Smooth muscle cell (in vitro differentiated cells): ENCODE results near the gene LRRN2. TPM values are rescaled to one million over a fixed set of nuclear protein-coding genes. Genes with fewer than 3 reads are reported as not detected.
A peak's percentile ranks its signal among the peaks of the same experiment; 100 is the strongest.

ENCODE experiments used
- DNase-seq: peaks from one replicate; lab custom pipeline; 2025; ENCODE audit not compliant: unreplicated experiment; lab: John Stamatoyannopoulos, UW
- H2AFZ ChIP-seq: fragments of 200-600 bp; sonication (generic); 2 replicates; pipeline ENCODE4 v1.6.0; 2016; ENCODE audit warnings: antibody characterized with exemption, low read depth, mild to moderate bottlenecking
- H3F3A ChIP-seq: fragments of 200-600 bp; sonication (generic); 2 replicates; pipeline ENCODE4 v1.6.0; 2017; ENCODE audit warnings: antibody characterized with exemption, low read depth
- H3K27ac ChIP-seq: fragments of 200-600 bp; sonication (generic); 2 replicates; pipeline ENCODE4 v1.5.1; 2016; ENCODE audit warnings: low read depth, mild to moderate bottlenecking
- H3K27me3 ChIP-seq: fragments of 200-600 bp; sonication (generic); 2 replicates; pipeline ENCODE4 v1.6.1; 2016; ENCODE audit warnings: low read depth, mild to moderate bottlenecking
- H3K36me3 ChIP-seq: fragments of 200-600 bp; sonication (generic); 2 replicates; pipeline ENCODE4 v1.5.1; 2016; ENCODE audit warnings: low read depth
- H3K4me1 ChIP-seq: fragments of 200-600 bp; sonication (generic); 2 replicates; pipeline ENCODE4 v1.5.1; 2016; ENCODE audit warnings: low read depth
- H3K4me2 ChIP-seq: fragments of 200-600 bp; sonication (generic); 2 replicates; pipeline ENCODE4 v1.6.0; 2016; ENCODE audit warnings: mild to moderate bottlenecking
- H3K4me3 ChIP-seq: fragments of 200-600 bp; sonication (generic); 2 replicates; pipeline ENCODE4 v1.5.1; 2016; ENCODE audit warnings: mild to moderate bottlenecking
- H3K79me2 ChIP-seq: fragments of 200-600 bp; sonication (generic); 2 replicates; pipeline ENCODE4 v1.6.0; 2016; ENCODE audit warnings: low read depth, mild to moderate bottlenecking
- H3K9ac ChIP-seq: fragments of 200-600 bp; sonication (generic); 2 replicates; pipeline ENCODE4 v1.6.0; 2016; ENCODE audit warnings: low read depth
- H3K9me3 ChIP-seq: fragments of 200-600 bp; sonication (generic); replicated peaks from 2 replicates; pipeline ENCODE4 v1.5.1; 2016; ENCODE audit warnings: low read depth
- H4K20me1 ChIP-seq: fragments of 200-600 bp; sonication (generic); 2 replicates; pipeline ENCODE4 v1.6.0; 2016; ENCODE audit warnings: low read depth
- CTCF ChIP-seq: fragments of 200-600 bp; sonication (generic); IDR thresholded peaks from 2 replicates; pipeline ENCODE4 v1.5.1; 2017; ENCODE audit warnings: borderline replicate concordance, mild to moderate bottlenecking, antibody characterized with exemption; ENCODE audit not compliant: insufficient read depth, poor library complexity, severe bottlenecking
- WGBS: methylation state at CpG from one replicate; pipeline ENCODE4 v1.1.7; 2016; ENCODE audit warnings: low lambda C conversion rate; 5-methylcytosine and 5-hydroxymethylcytosine counted together
- polyA plus RNA-seq: library from polyadenylated mRNA; unstranded; fragments of >200 nt; fragmentation: Nextera tagmentation; extraction: Ambion mirVana; gene quantifications from 2 replicates; pipeline ENCODE4 v1.2.1, GENCODE V29; 2016
- total RNA-seq: library from RNA; depleted of rRNA; stranded (reverse); fragments of >200 nt; gene quantifications from 2 replicates; pipeline ENCODE4 v1.2.3, GENCODE V29; 2014

Gene LRRN2
- total and polyA plus RNA-seq, 2 experiments from 2014 or later, result 1.3 to 2.4 TPM

GRCh38 chr1:204726478-204726877 lies 40.9 kb upstream of the LRRN2 start:
- Histone ChIP-seq H3K27me3 (peaks cover 13% of the 10 kb centered on the region), H3K36me3 (no peaks in the 10 kb centered on the region), H3F3A (no peaks in the 10 kb centered on the region), H3K9ac (no peak overlapping the region), H3K27ac (no peak overlapping the region), H4K20me1 (no peaks in the 10 kb centered on the region), H3K4me3 (no peak overlapping the region), H3K4me2 (peak overlapping the region; percentile 33), H2AFZ (no peak overlapping the region), H3K9me3 (no peaks in the 10 kb centered on the region), H3K4me1 (peaks cover 7% of the 10 kb centered on the region), H3K79me2 (no peaks in the 10 kb centered on the region)
- no peak for DNase-seq
- WGBS, result 13% methylated on average over 1 of the region's 1 CpG
- no peak for TF ChIP-seq CTCF

GRCh38 chr1:204725821-204726448 lies 40.4 kb upstream of the LRRN2 start:
- Histone ChIP-seq H3F3A (no peaks in the 10 kb centered on the region), H2AFZ (no peak overlapping the region), H3K9ac (no peak overlapping the region), H3K36me3 (no peaks in the 10 kb centered on the region), H3K4me1 (peaks cover 10% of the 10 kb centered on the region), H3K27ac (no peak overlapping the region), H3K79me2 (no peaks in the 10 kb centered on the region), H4K20me1 (no peaks in the 10 kb centered on the region), H3K4me2 (peak overlapping the region; percentile 33), H3K9me3 (no peaks in the 10 kb centered on the region), H3K27me3 (peaks cover 9% of the 10 kb centered on the region), H3K4me3 (no peak overlapping the region)
- 85% methylated on average over 9 of the region's 9 CpGs for WGBS
- no peak for DNase-seq
- TF ChIP-seq CTCF, result no peak

- Histone ChIP-seq H3K4me3 (no peak overlapping the region), H3F3A (no peaks in the 10 kb centered on the region), H3K36me3 (no peaks in the 10 kb centered on the region), H3K27ac (no peak overlapping the region), H3K9ac (no peak overlapping the region), H3K79me2 (no peaks in the 10 kb centered on the region), H2AFZ (no peak overlapping the region), H3K4me2 (no peak overlapping the region), H3K9me3 (no peaks in the 10 kb centered on the region), H4K20me1 (no peaks in the 10 kb centered on the region), H3K27me3 (no peaks in the 10 kb centered on the region), H3K4me1 (peaks cover 10% of the 10 kb centered on the region)
- TF ChIP-seq CTCF, result no peak
- 87% methylated on average over 8 of the region's 8 CpGs for WGBS
- no peak for DNase-seq
These were observed 37.7 kb upstream of the LRRN2 start for GRCh38 chr1:204723131-204723787.
